ENCODE results near the gene ZNF827.
A peak's percentile ranks its signal among the peaks of the same experiment; 100 is the strongest.

Gene ZNF827

DNA sequence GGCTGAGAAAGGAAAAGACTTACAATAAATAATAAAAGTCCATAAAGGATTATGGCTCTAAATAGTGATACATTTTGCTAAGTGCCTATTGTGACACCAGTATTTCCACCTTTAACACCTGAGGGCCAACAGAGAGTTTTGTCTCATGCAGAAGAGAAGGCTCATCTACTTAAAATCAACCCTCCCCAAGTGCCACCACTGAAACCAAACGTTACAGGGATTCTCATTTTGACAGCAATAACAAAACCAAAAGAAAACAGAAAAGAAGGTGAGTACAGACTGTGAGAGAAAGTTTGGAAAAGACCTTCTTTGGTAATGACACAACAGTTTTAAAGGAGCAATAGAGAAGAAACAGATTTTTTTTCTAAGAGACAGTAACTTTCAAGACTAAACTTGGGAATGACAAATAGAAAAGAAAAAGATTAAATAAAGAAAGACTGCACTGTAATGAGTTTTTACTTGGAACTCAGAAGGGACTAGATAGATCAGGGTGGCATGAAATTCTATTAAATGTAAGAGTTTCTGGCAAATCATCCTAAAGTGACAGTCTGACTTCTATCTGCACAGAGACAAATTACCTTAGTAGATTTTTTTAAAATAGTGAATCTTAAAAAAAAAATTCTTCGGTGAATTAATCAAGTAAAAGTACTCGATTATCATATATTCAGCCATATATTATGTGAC, 109.7 kb downstream of the ZNF827 start:
- no peak for DNase-seq
- H3K27ac ChIP-seq (ENCODE audit: low read length, poor library complexity, severe bottlenecking), result no peak overlapping the region

GRCh38 chr4:145827885-145828284, 110.7 kb downstream of the ZNF827 start:
- no peak overlapping the region for H4K8ac ChIP-seq (ENCODE audit: low read length)
- H2AK5ac ChIP-seq (ENCODE audit: low read length, severe bottlenecking), result no peak overlapping the region
- peaks cover 3% of the 10 kb centered on the region for H3K4me1 ChIP-seq (ENCODE audit: control insufficient read depth, insufficient read depth, low read depth, low read length)
- 88% methylated on average over 11 of the region's 11 CpGs for WGBS
- H3K9me3 ChIP-seq (ENCODE audit: control insufficient read depth, low read length), result no peaks in the 10 kb centered on the region
- no peak overlapping the region for H3K23ac ChIP-seq (ENCODE audit: low read length in 2 of 2)
- no peak for DNase-seq
- no peak overlapping the region for H2BK15ac ChIP-seq (ENCODE audit: low read depth, poor library complexity, severe bottlenecking)
- H3K4ac ChIP-seq (ENCODE audit: low read depth in 1 of 2, low read length in 2 of 2), result no peak overlapping the region
- H3K79me1 ChIP-seq (replicated peaks; ENCODE audit: low read length, poor library complexity, severe bottlenecking), result peaks cover 17% of the 10 kb centered on the region
- H3K27me3 ChIP-seq (ENCODE audit: control insufficient read depth in 1 of 2, insufficient read depth in 1 of 2, low read length in 2 of 2), result no peaks in the 10 kb centered on the region
- H2AFZ ChIP-seq (ENCODE audit: low read depth, low read length), result no peak overlapping the region
- H3K4me2 ChIP-seq (ENCODE audit: low read length, poor library complexity, severe bottlenecking), result no peak overlapping the region
- peaks cover 0 to 14% of the 10 kb centered on the region in 2 experiments for H3K36me3 ChIP-seq (ENCODE audit: control insufficient read depth in 1 of 2, insufficient read depth in 2 of 2, low read depth in 1 of 2, low read length in 2 of 2)
- H3K4me3 ChIP-seq (ENCODE audit: insufficient read depth in 1 of 2, low read depth in 1 of 2, low read length in 2 of 2), result no peak overlapping the region
- H2BK120ac ChIP-seq (ENCODE audit: low read depth, low read length), result no peak overlapping the region
- H3K14ac ChIP-seq (ENCODE audit: low read length in 2 of 2), result no peak overlapping the region
- no peak overlapping the region for H2BK12ac ChIP-seq (ENCODE audit: low read length in 2 of 2)
- H3K9ac ChIP-seq (ENCODE audit: low read length), result no peak overlapping the region
- no peak overlapping the region for H3K18ac ChIP-seq (ENCODE audit: low read depth in 1 of 2, low read length in 2 of 2)
- H4K91ac ChIP-seq (ENCODE audit: low read length), result no peak overlapping the region
- no peak overlapping the region for H3K27ac ChIP-seq (ENCODE audit: low read length, poor library complexity, severe bottlenecking)
- no peak overlapping the region for H2BK5ac ChIP-seq (ENCODE audit: low read depth, low read length, poor library complexity, severe bottlenecking)

More for the DNA sequence above, 109.7 kb downstream of the ZNF827 start:
- H4K91ac ChIP-seq (ENCODE audit: low read length), result no peak overlapping the region
- no peaks in the 10 kb centered on the region for H3K27me3 ChIP-seq (ENCODE audit: control insufficient read depth in 1 of 2, insufficient read depth in 1 of 2, low read length in 2 of 2)
- no peak overlapping the region for H2BK120ac ChIP-seq (ENCODE audit: low read depth, low read length)
- no peaks in the 10 kb centered on the region for H3K9me3 ChIP-seq (ENCODE audit: control insufficient read depth, low read length)
- no peak overlapping the region for H3K4me2 ChIP-seq (ENCODE audit: low read length, poor library complexity, severe bottlenecking)
- H4K8ac ChIP-seq (ENCODE audit: low read length), result no peak overlapping the region
- H3K4me1 ChIP-seq (ENCODE audit: control insufficient read depth, insufficient read depth, low read depth, low read length), result peaks cover 3% of the 10 kb centered on the region
- H3K36me3 ChIP-seq (ENCODE audit: control insufficient read depth in 1 of 2, insufficient read depth in 2 of 2, low read depth in 1 of 2, low read length in 2 of 2), result peaks cover 0 to 14% of the 10 kb centered on the region in 2 experiments
- no peak overlapping the region for H3K9ac ChIP-seq (ENCODE audit: low read length)
- H2BK12ac ChIP-seq (ENCODE audit: low read length in 2 of 2), result no peak overlapping the region
- WGBS, result no CpG with 5 or more reads among the region's 3 CpGs
- H3K79me1 ChIP-seq (replicated peaks; ENCODE audit: low read length, poor library complexity, severe bottlenecking), result peaks cover 14% of the 10 kb centered on the region
- no peak overlapping the region for H2AK5ac ChIP-seq (ENCODE audit: low read length, severe bottlenecking)
- H2AFZ ChIP-seq (ENCODE audit: low read depth, low read length), result no peak overlapping the region
- no peak overlapping the region for H3K14ac ChIP-seq (ENCODE audit: low read length in 2 of 2)
- no peak overlapping the region for H3K18ac ChIP-seq (ENCODE audit: low read depth in 1 of 2, low read length in 2 of 2)
- H2BK5ac ChIP-seq (ENCODE audit: low read depth, low read length, poor library complexity, severe bottlenecking), result no peak overlapping the region
- H2BK15ac ChIP-seq (ENCODE audit: low read depth, poor library complexity, severe bottlenecking), result no peak overlapping the region
- H3K4me3 ChIP-seq (ENCODE audit: insufficient read depth in 1 of 2, low read depth in 1 of 2, low read length in 2 of 2), result no peak overlapping the region
- H3K4ac ChIP-seq (ENCODE audit: low read depth in 1 of 2, low read length in 2 of 2), result no peak overlapping the region
- H3K23ac ChIP-seq (ENCODE audit: low read length in 2 of 2), result no peak overlapping the region

GRCh38 chr4:145825255-145825654, 113.4 kb downstream of the ZNF827 start:
- Histone ChIP-seq H2BK120ac (ENCODE audit: low read depth, low read length) (no peak overlapping the region), H4K91ac (ENCODE audit: low read length) (no peak overlapping the region), H2BK12ac (ENCODE audit: low read length in 2 of 2) (no peak overlapping the region), H3K4me2 (ENCODE audit: low read length, poor library complexity, severe bottlenecking) (no peak overlapping the region), H3K4me3 (ENCODE audit: insufficient read depth in 1 of 2, low read depth in 1 of 2, low read length in 2 of 2) (no peak overlapping the region), H3K79me1 (replicated peaks; ENCODE audit: low read length, poor library complexity, severe bottlenecking) (peaks cover 23% of the 10 kb centered on the region), H4K8ac (ENCODE audit: low read length) (no peak overlapping the region), H3K4me1 (ENCODE audit: control insufficient read depth, insufficient read depth, low read depth, low read length) (peaks cover 6% of the 10 kb centered on the region), H3K27me3 (ENCODE audit: control insufficient read depth in 1 of 2, insufficient read depth in 1 of 2, low read length in 2 of 2) (no peaks in the 10 kb centered on the region), H3K9ac (ENCODE audit: low read length) (no peak overlapping the region), H3K9me3 (ENCODE audit: control insufficient read depth, low read length) (no peaks in the 10 kb centered on the region), H3K18ac (ENCODE audit: low read depth in 1 of 2, low read length in 2 of 2) (no peak overlapping the region), H3K27ac (ENCODE audit: low read length, poor library complexity, severe bottlenecking) (no peak overlapping the region), H3K23ac (ENCODE audit: low read length in 2 of 2) (no peak overlapping the region), H2BK15ac (ENCODE audit: low read depth, poor library complexity, severe bottlenecking) (no peak overlapping the region), H2BK5ac (ENCODE audit: low read depth, low read length, poor library complexity, severe bottlenecking) (no peak overlapping the region), H3K36me3 (ENCODE audit: control insufficient read depth in 1 of 2, insufficient read depth in 2 of 2, low read depth in 1 of 2, low read length in 2 of 2) (peaks cover 0 to 17% of the 10 kb centered on the region in 2 experiments), H2AFZ (ENCODE audit: low read depth, low read length) (no peak overlapping the region), H3K14ac (ENCODE audit: low read length in 2 of 2) (no peak overlapping the region), H3K4ac (ENCODE audit: low read depth in 1 of 2, low read length in 2 of 2) (no peak overlapping the region), H2AK5ac (ENCODE audit: low read length, severe bottlenecking) (no peak overlapping the region)
- WGBS, result 92% methylated on average over 7 of the region's 7 CpGs
- no peak for DNase-seq

DNA sequence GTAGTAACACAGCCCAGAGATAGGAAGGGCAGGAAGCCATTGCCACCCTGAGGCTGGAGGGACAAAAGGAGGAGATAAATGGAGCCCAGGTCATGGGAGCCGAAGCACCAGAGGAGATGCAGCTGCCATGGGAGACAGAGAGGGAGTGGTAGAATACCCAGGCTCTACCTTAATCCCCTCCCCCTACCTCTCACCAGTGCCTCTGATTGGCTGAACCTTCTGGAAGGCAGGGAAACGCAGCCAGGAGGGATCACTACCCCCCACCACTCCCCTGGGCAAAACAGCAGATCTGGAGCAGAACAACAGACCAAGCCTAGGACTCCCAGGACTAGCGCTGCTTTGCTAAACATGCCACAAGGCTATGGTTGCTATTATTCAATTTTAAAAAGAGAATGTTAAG, 114.2 kb downstream of the ZNF827 start:
- no peak for DNase-seq
- Histone ChIP-seq H2BK12ac (ENCODE audit: low read length in 2 of 2) (no peak overlapping the region), H3K9me3 (ENCODE audit: control insufficient read depth, low read length) (no peaks in the 10 kb centered on the region), H3K79me1 (replicated peaks; ENCODE audit: low read length, poor library complexity, severe bottlenecking) (peaks cover 27% of the 10 kb centered on the region), H3K9ac (ENCODE audit: low read length) (no peak overlapping the region), H2AK5ac (ENCODE audit: low read length, severe bottlenecking) (no peak overlapping the region), H3K4me3 (ENCODE audit: insufficient read depth in 1 of 2, low read depth in 1 of 2, low read length in 2 of 2) (no peak overlapping the region), H3K27me3 (ENCODE audit: control insufficient read depth in 1 of 2, insufficient read depth in 1 of 2, low read length in 2 of 2) (no peaks in the 10 kb centered on the region), H3K27ac (ENCODE audit: low read length, poor library complexity, severe bottlenecking) (no peak overlapping the region), H4K91ac (ENCODE audit: low read length) (no peak overlapping the region), H4K8ac (ENCODE audit: low read length) (no peak overlapping the region), H3K18ac (ENCODE audit: low read depth in 1 of 2, low read length in 2 of 2) (no peak overlapping the region), H3K14ac (ENCODE audit: low read length in 2 of 2) (peak overlapping the region in 1 of 2 experiments; percentile 36), H3K36me3 (ENCODE audit: control insufficient read depth in 1 of 2, insufficient read depth in 2 of 2, low read depth in 1 of 2, low read length in 2 of 2) (peaks cover 0 to 21% of the 10 kb centered on the region in 2 experiments), H2BK120ac (ENCODE audit: low read depth, low read length) (peak overlapping the region; percentile 55), H2BK5ac (ENCODE audit: low read depth, low read length, poor library complexity, severe bottlenecking) (no peak overlapping the region), H3K4me2 (ENCODE audit: low read length, poor library complexity, severe bottlenecking) (no peak overlapping the region), H3K23ac (ENCODE audit: low read length in 2 of 2) (no peak overlapping the region), H3K4ac (ENCODE audit: low read depth in 1 of 2, low read length in 2 of 2) (no peak overlapping the region), H2BK15ac (ENCODE audit: low read depth, poor library complexity, severe bottlenecking) (no peak overlapping the region), H2AFZ (ENCODE audit: low read depth, low read length) (no peak overlapping the region), H3K4me1 (ENCODE audit: control insufficient read depth, insufficient read depth, low read depth, low read length) (peaks cover 6% of the 10 kb centered on the region)
- 78% methylated on average over 2 of the region's 3 CpGs for WGBS
